Activated CD8-positive, alpha-beta memory T cell treated with anti-CD3 and anti-CD28 coated beads, Interleukin-2, amount 50 U/mL, for 24 hours (primary cell): ENCODE data around the gene SNRPB.

Experiments used
- DNase-seq: peaks from one replicate; pipeline ENCODE4 v3.0.0-alpha.2; 2020; ENCODE audit errors: extremely low read depth

Gene SNRPB

DNA sequence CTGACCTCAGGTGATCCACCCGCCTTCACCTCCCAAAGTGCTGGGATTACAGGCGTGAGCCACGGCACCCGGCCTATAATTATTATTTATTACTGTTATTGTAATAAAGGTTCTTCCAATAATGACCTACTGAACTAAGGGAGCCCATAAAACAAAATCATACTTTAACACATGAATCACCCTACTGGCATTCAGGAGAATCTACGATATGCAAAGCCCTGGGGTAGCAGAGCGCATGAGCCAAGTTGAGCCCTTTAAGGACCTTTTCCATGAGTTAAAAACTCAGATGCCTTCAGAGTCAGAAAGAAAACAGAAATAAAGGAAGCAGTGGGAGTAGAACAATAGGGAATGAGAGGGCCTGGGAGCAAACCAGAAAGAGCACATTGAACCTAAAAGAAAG lies 41.5 kb downstream of the SNRPB start:
- DNase-seq: no peak

DNA sequence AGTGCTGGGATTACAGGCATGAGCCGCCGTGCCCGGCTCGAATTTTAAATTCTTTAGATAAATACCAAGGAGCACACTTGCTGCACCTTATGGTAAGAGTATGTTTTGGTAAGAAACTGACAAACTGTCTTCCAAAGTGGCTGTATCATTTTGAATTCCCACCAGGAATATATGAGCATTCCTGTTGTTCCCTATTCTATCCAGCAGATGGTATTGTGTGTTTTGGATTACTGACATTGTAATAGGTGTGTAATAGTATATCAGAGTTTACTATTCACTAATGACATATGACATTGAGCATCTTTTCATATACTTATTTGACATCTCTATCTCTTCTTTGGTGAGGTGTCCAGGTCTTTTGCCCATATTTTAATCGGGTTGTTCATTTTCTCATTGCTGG lies 49.3 kb downstream of the SNRPB start:
- DNase-seq: no peak

DNA sequence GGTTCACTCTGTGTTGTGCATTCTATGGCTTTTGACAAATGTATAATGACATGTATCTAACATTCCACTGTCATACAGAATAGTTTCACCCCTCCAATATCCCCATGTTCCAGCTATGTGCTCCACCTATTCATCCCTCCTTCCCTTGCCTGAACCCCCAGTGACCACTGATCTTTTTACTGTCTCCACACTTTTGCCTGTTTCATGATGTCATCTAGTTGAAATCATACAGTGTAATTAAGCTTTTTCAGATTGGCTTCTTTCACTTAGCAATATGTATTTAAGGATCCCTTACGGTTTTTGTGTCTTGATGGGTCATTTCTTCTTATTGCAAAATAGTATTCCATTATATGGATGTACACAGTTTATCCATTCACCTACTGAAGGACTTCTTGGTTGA lies 50.1 kb downstream of the SNRPB start:
- no peak for DNase-seq

DNA sequence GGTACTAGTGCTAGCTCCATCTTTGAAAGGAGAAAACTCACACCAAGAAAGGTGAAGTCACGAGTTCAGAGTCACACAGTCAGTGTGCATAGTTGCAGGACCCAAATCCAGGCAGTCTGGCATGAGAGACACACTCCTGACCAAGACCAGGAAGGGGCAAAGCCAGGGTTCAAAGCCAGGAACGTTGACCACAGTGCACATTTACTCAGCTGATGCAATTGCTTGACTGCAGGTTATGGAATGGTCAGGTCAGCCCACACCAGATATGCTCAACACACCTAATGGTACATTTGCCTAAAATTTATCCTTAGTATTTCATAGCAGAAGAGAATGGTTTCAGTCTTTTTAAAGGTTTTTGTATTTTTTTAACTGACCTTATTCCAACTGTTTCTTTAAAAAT lies 52.2 kb downstream of the SNRPB start:
- no peak for DNase-seq

DNA sequence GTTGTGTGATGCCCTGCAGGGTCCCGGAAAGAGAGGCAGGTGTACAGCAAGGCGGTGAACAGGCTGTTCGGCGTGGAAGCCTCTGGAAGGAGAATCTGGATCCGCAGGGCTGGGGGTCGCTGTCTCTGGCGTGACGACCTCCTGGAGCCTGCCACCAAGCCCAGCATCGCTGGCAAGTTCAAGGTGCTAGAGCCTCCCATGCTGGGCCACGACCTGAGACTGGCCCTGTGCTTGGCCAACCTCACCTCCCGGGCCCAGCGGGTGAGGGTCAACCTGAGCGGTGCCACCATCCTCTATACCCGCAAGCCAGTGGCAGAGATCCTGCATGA lies 53.4 kb downstream of the SNRPB start:
- DNase-seq: no peak

DNA sequence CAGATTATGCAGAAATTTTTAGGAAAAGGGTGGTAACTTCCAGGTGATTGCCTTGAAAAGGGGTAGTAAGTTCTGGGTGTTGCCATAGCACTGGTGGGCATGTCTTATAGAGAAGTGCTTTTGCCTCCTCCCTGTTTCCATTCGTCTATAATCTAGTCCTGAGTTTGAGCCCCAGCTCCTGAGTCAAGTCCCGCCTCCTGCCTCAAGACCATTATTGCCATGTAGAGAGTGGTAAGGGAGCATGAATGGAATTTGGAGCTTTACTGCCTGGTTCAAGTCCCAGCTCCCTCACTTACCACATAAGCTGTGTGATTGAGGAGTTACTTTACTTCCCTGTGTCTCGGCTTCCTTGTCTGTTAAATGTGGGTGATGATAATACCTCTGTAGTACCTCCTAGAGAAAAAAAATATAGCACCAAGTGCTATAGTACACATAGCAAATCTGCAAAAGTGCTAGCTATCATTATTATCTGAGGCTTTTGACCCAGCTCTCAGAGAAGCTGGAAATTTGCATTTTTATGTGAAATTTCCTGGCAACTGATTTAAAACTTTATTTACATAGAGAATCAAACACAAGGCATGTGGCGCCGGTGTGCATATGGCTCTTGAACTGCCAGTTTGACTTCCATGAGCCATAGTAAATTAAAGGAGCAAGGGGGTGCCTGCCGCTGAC lies 53.9 kb downstream of the SNRPB start:
- no peak for DNase-seq
